Measurements from ENCODE around the gene UCN2. TPM values are rescaled to one million over a fixed set of nuclear protein-coding genes. Genes with fewer than 3 reads are reported as not detected.

The UCN2 gene
- total RNA-seq, 4 donors from 2014 or later, result 1.7 TPM; not detected in 3

- TF ChIP-seq POLR2A (IDR thresholded peaks at IDR 0.05) (no peak), CTCF (IDR thresholded peaks at IDR 0.05) (no peak)
- no peak for DNase-seq
- no peaks in the 10 kb centered on the region for H3K36me3 ChIP-seq
- H3K4me3 ChIP-seq, result no peak overlapping the region
- no peaks in the 10 kb centered on the region for H3K9me3 ChIP-seq
- H3K27ac ChIP-seq, result no peak overlapping the region
- no peaks in the 10 kb centered on the region for H3K4me1 ChIP-seq
- H3K27me3 ChIP-seq, result no peaks in the 10 kb centered on the region
Observed at GRCh38 chr3:48585411-48585810, 21.8 kb upstream of the UCN2 start.

DNA sequence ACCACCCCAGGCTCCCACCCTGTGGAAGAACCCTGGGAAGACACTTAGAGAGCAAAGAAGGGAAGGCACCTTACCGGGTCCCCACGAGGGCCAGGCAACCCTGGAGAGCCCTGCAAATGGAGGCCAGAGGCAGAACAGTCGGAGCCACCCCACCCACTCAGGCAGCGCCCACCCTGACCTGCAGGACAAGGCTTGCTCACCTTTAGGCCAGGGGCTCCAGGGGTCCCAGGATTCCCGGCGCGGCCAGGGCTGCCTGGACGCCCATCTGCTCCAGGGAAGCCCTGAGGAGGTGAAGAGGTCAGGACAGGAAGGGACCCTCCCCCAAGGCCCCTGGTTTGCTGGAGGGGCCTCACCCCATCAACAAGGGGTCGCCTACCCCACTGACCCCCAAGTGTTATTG is 21.3 kb upstream of the UCN2 start:
- DNase-seq, result no peak
- no peaks in the 10 kb centered on the region for H3K27me3 ChIP-seq
- TF ChIP-seq POLR2A (IDR thresholded peaks at IDR 0.05) (no peak), CTCF (IDR thresholded peaks at IDR 0.05) (no peak)
- H3K9me3 ChIP-seq, result no peaks in the 10 kb centered on the region
- H3K27ac ChIP-seq, result no peak overlapping the region
- H3K4me3 ChIP-seq, result no peak overlapping the region
- no peaks in the 10 kb centered on the region for H3K4me1 ChIP-seq
- H3K36me3 ChIP-seq, result no peaks in the 10 kb centered on the region

DNA sequence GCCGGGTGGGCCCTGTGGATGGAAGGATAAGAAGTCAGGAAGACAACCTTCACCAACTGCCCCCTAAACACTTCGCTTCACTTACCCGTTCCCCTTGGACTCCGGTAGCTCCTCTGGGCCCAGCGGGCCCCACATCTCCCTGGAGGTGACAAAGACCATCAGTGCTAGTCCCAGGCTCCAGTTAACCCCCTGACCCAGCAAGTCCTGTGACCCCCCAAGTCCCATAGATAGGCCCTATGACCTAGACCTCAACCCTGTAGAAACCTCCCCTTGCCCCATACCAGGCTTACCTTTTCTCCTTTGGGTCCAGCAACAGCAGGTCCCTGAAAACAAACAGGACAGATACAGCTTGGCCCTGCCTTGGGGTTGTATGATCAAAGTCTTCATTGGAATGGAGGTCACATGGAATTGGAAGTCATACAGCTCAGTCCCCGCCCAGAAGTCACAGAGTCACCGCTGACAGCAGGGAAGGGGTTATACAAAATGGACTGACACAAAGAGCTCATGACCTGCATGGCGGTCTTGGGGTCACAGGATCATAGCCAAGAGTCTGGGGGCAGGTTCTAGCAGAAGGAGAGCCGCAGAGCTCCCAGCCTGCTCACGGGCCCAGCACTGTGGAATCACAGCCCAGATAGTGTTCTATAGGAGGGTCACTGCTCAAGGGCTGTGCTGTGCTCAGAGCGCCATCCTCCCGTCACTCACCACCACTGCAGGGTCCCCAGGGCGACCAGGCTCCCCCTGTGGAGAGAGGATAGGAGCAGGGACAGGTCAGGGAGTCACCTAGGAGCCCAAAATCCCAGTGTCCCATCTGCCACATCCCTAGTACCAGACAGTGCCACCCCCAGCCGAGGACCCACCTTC is 18.3 kb upstream of the UCN2 start:
- DNase-seq, result no peak
- no peaks in the 10 kb centered on the region for H3K9me3 ChIP-seq
- no peak overlapping the region for H3K4me3 ChIP-seq
- no peaks in the 10 kb centered on the region for H3K27me3 ChIP-seq
- H3K27ac ChIP-seq, result no peak overlapping the region
- H3K4me1 ChIP-seq, result no peaks in the 10 kb centered on the region
- H3K36me3 ChIP-seq, result no peaks in the 10 kb centered on the region
- no peak for TF ChIP-seq CTCF (IDR thresholded peaks at IDR 0.05)
- TF ChIP-seq POLR2A (IDR thresholded peaks at IDR 0.05), result no peak

- Histone ChIP-seq H3K27ac (no peak overlapping the region), H3K4me1 (no peaks in the 10 kb centered on the region), H3K27me3 (no peaks in the 10 kb centered on the region), H3K9me3 (no peaks in the 10 kb centered on the region), H3K4me3 (no peak overlapping the region), H3K36me3 (no peaks in the 10 kb centered on the region)
- TF ChIP-seq POLR2A (IDR thresholded peaks at IDR 0.05), result no peak
- no peak for TF ChIP-seq CTCF (IDR thresholded peaks at IDR 0.05)
- DNase-seq, result no peak
Observed at GRCh38 chr3:48576647-48577046, 13.1 kb upstream of the UCN2 start.

GRCh38 chr3:48575366-48575765 is 11.8 kb upstream of the UCN2 start:
- TF ChIP-seq CTCF (IDR thresholded peaks at IDR 0.05), result no peak
- TF ChIP-seq POLR2A (IDR thresholded peaks at IDR 0.05), result no peak
- Histone ChIP-seq H3K4me3 (no peak overlapping the region), H3K27me3 (no peaks in the 10 kb centered on the region), H3K27ac (no peak overlapping the region), H3K36me3 (no peaks in the 10 kb centered on the region), H3K4me1 (no peaks in the 10 kb centered on the region), H3K9me3 (no peaks in the 10 kb centered on the region)
- no peak for DNase-seq
